ENCODE data around the gene STRIT1. TPM values are rescaled to one million over a fixed set of nuclear protein-coding genes. Genes with fewer than 3 reads are reported as not detected.

Gene STRIT1
- total and polyA plus RNA-seq, 9 of the 15 experiments (the other 6 are each of a cell fraction or from before 2014, with no cell fraction given), result not detected

DNA sequence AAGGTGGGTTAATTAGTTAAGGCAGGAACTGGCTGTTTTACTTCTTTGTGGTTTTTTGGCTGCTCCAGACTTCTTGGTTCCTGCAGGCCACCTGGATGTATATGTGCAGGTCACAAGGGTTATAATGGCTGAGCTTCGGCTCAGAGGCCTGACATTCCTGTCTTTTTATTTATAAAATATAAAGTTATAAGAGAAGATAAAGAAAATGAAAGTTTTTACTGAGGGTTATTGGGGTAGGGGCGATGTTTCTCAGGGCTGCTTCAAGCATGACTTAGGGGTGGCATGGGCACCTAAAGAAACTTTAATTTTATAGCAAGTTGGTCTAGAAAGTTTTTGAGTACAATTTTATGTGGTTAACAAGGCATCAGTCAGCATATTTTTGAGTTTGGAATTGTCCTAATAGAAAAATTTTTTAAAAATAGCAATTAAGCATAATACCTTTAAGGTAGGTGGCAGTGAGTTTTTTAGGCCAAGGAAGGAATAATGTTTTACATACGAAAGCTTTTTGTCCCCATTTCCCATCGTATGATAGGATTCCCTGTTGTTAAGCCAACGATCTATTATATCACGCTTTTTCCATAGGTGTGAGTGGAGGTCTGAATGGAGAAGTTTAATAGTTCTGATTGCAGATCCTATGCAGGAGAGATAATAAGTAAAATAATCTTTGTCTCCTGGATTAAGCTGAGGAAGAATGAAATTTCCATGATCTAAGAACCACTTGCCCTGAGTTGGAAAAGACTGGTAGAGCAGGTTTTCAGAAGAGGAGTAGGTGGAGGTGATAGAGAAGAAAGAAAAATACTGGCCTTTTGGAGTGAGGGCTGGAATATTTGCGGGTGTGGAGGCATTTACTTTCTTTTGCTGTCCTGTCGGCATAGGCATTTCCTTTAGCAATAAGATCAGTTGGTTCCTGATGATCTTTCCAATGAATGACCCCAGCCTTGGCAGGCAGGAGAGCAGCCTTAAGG lies 10.1 kb downstream of the STRIT1 start (continued):
- TF ChIP-seq ZNF121 (CRISPR knock-in tag; conservative IDR thresholded peaks at IDR 0.05) (no peak), ZBTB17 (CRISPR knock-in tag; IDR thresholded peaks at IDR 0.05) (peak; percentile 74; the same call in 1 of the 2 replicates), ELF2 (CRISPR knock-in tag; IDR thresholded peaks at IDR 0.05) (0 out of 2 replicates have a peak, but pooled peaks have one; percentile 20), FOXM1 (IDR thresholded peaks at IDR 0.05; ENCODE audit: low read depth) (0 out of 2 replicates have a peak, but pooled peaks have one; percentile 6), FOXM1 (CRISPR knock-in tag; IDR thresholded peaks at IDR 0.05; ENCODE audit: low read depth) (no peak), ZNF133 (CRISPR knock-in tag; IDR thresholded peaks at IDR 0.05) (no peak), ZNF79 (CRISPR knock-in tag; IDR thresholded peaks at IDR 0.05; ENCODE audit: low read depth) (0 out of 2 replicates have a peak, but pooled peaks have one; percentile 15)
- TF ChIP-seq, protein P1, sequence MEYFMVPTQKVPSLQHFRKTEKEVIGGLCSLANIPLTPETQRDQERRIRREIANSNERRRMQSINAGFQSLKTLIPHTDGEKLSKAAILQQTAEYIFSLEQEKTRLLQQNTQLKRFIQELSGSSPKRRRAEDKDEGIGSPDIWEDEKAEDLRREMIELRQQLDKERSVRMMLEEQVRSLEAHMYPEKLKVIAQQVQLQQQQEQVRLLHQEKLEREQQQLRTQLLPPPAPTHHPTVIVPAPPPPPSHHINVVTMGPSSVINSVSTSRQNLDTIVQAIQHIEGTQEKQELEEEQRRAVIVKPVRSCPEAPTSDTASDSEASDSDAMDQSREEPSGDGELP (CRISPR knock-in tag; IDR thresholded peaks at IDR 0.05; ENCODE audit: borderline replicate concordance), result no peak
- TF ChIP-seq, protein P2, sequence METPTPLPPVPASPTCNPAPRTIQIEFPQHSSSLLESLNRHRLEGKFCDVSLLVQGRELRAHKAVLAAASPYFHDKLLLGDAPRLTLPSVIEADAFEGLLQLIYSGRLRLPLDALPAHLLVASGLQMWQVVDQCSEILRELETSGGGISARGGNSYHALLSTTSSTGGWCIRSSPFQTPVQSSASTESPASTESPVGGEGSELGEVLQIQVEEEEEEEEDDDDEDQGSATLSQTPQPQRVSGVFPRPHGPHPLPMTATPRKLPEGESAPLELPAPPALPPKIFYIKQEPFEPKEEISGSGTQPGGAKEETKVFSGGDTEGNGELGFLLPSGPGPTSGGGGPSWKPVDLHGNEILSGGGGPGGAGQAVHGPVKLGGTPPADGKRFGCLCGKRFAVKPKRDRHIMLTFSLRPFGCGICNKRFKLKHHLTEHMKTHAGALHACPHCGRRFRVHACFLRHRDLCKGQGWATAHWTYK (CRISPR knock-in tag; IDR thresholded peaks at IDR 0.05), result 0 out of 2 replicates have a peak, but pooled peaks have one; percentile 34
- TF ChIP-seq, protein P3, sequence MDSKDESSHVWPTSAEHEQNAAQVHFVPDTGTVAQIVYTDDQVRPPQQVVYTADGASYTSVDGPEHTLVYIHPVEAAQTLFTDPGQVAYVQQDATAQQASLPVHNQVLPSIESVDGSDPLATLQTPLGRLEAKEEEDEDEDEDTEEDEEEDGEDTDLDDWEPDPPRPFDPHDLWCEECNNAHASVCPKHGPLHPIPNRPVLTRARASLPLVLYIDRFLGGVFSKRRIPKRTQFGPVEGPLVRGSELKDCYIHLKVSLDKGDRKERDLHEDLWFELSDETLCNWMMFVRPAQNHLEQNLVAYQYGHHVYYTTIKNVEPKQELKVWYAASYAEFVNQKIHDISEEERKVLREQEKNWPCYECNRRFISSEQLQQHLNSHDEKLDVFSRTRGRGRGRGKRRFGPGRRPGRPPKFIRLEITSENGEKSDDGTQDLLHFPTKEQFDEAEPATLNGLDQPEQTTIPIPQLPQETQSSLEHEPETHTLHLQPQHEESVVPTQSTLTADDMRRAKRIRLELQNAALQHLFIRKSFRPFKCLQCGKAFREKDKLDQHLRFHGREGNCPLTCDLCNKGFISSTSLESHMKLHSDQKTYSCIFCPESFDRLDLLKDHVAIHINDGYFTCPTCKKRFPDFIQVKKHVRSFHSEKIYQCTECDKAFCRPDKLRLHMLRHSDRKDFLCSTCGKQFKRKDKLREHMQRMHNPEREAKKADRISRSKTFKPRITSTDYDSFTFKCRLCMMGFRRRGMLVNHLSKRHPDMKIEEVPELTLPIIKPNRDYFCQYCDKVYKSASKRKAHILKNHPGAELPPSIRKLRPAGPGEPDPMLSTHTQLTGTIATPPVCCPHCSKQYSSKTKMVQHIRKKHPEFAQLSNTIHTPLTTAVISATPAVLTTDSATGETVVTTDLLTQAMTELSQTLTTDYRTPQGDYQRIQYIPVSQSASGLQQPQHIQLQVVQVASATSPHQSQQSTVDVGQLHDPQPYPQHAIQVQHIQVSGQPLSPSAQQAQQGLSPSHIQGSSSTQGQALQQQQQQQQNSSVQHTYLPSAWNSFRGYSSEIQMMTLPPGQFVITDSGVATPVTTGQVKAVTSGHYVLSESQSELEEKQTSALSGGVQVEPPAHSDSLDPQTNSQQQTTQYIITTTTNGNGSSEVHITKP (IDR thresholded peaks at IDR 0.05; ENCODE audit: partially characterized antibody), result no peak
- TF ChIP-seq, protein P4, sequence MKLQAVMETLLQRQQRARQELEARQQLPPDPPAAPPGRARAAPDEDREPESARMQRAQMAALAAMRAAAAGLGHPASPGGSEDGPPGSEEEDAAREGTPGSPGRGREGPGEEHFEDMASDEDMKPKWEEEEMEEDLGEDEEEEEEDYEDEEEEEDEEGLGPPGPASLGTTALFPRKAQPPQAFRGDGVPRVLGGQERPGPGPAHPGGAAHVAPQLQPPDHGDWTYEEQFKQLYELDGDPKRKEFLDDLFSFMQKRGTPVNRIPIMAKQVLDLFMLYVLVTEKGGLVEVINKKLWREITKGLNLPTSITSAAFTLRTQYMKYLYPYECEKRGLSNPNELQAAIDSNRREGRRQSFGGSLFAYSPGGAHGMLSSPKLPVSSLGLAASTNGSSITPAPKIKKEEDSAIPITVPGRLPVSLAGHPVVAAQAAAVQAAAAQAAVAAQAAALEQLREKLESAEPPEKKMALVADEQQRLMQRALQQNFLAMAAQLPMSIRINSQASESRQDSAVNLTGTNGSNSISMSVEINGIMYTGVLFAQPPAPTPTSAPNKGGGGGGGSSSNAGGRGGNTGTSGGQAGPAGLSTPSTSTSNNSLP (IDR thresholded peaks at IDR 0.05; ENCODE audit: borderline replicate concordance, low read depth, low read length), result no peak
- TF ChIP-seq, protein P5, sequence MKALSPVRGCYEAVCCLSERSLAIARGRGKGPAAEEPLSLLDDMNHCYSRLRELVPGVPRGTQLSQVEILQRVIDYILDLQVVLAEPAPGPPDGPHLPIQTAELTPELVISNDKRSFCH (CRISPR knock-in tag; IDR thresholded peaks at IDR 0.05), result no peak
- TF ChIP-seq, protein P5 (tag; IDR thresholded peaks at IDR 0.05), result peak; percentile 3; the same call in 1 of the 2 replicates
- TF ChIP-seq, protein P6, sequence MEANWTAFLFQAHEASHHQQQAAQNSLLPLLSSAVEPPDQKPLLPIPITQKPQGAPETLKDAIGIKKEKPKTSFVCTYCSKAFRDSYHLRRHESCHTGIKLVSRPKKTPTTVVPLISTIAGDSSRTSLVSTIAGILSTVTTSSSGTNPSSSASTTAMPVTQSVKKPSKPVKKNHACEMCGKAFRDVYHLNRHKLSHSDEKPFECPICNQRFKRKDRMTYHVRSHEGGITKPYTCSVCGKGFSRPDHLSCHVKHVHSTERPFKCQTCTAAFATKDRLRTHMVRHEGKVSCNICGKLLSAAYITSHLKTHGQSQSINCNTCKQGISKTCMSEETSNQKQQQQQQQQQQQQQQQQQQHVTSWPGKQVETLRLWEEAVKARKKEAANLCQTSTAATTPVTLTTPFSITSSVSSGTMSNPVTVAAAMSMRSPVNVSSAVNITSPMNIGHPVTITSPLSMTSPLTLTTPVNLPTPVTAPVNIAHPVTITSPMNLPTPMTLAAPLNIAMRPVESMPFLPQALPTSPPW (CRISPR knock-in tag; IDR thresholded peaks at IDR 0.05), result peak; percentile 49
